NCI-H460 (cell line): ENCODE results near the gene HOXC10. TPM values are rescaled to one million over a fixed set of nuclear protein-coding genes. Genes with fewer than 3 reads are reported as not detected.

Source experiments
- DNase-seq: peaks from one replicate; pipeline ENCODE4 v3.0.0-alpha.2; 2016; ENCODE audit warnings: low read depth; ENCODE audit errors: extremely low read depth
- total RNA-seq: library from RNA; depleted of rRNA; stranded (reverse); fragments of >200 nt; shearing (Covaris generic); gene quantifications from 2 replicates; pipeline ENCODE4 v1.2.3, GENCODE V29; 2014

The HOXC10 gene
- total RNA-seq, 1 experiment from 2014 or later = 0.59 TPM

GRCh38 chr12:53975479-53976152, 9.3 kb upstream of the HOXC10 start:
- no peak for DNase-seq

GRCh38 chr12:53976172-53976822, 8.6 kb upstream of the HOXC10 start:
- no peak for DNase-seq

- no peak for DNase-seq
These were observed 7.9 kb upstream of the HOXC10 start for GRCh38 chr12:53976823-53977595.

GRCh38 chr12:53977596-53978445, 7.1 kb upstream of the HOXC10 start:
- DNase-seq = no peak

GRCh38 chr12:53978477-53979356, 6.2 kb upstream of the HOXC10 start:
- DNase-seq = no peak

GRCh38 chr12:53980104-53980801, 4.7 kb upstream of the HOXC10 start:
- DNase-seq = no peak

- DNase-seq = no peak
These were observed 4.0 kb upstream of the HOXC10 start for GRCh38 chr12:53980802-53981496.

- no peak for DNase-seq
These were observed 3.0 kb upstream of the HOXC10 start for GRCh38 chr12:53981634-53982565.

- DNase-seq = no peak
These were observed 2.0 kb upstream of the HOXC10 start for GRCh38 chr12:53982648-53983567.

- no peak for DNase-seq
These were observed 1.4 kb upstream of the HOXC10 start for GRCh38 chr12:53983568-53983949.

- no peak for DNase-seq
These were observed 885 bp upstream of the HOXC10 start for GRCh38 chr12:53983950-53984572.

GRCh38 chr12:53985692-53985993, 697 bp downstream of the HOXC10 start:
- DNase-seq = no peak

GRCh38 chr12:53985994-53986685, 1.2 kb downstream of the HOXC10 start:
- DNase-seq = no peak

- no peak for DNase-seq
These were observed 1.9 kb downstream of the HOXC10 start for GRCh38 chr12:53986686-53987483.

- no peak for DNase-seq
These were observed 2.9 kb downstream of the HOXC10 start for GRCh38 chr12:53987787-53988230.
